Hematopoietic multipotent progenitor cell treated with erythropoietin and hydrocortisone succinate and interleukin-3 and kit ligand, for 17 days (in vitro differentiated cells): ENCODE results near the gene TMIE.

ENCODE experiments used
- DNase-seq: peaks from one replicate; pipeline ENCODE4 v3.0.0-alpha.2; 2015; ENCODE audit warnings: low spot score

The TMIE gene

DNA sequence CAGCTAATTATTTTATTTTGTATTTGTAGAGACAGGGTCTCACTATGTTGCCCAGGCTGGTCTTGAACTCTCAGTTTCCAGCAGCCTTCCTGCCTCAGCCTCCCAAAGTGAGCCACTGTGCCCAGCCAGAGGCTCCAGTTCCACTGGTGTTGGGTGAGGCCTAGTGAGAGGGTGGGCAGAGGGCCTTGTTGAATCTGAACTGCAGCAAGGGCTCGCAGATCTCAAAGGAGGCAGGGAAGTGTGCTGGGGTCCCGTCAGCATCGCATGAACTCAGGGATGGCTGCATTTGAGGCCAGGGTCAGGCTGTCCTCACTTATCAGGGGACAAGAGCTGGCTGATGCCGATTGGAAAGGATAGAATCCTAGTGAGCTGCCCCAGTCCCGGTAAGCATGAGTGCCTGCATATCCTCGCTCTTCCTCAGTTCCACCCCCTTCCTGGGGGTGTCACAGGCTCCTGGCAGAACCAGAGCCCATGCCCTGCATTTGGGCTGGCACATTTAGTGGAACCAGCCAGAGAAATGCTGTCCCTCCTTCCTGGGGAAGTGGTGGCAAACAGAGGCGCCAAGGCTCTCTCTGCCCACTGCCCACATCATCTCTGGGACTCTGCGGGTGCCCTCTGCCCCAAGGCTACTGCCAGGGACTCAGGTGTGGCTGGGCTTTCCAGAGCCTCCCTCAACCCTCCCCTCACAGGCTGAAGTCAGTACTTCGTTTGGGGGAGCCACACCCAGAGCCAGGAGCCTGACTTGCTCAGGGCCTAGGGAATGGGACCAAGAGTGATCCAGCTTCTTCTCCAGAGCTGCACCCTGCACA lies 31.8 kb upstream of the TMIE start:
- no peak for DNase-seq

DNA sequence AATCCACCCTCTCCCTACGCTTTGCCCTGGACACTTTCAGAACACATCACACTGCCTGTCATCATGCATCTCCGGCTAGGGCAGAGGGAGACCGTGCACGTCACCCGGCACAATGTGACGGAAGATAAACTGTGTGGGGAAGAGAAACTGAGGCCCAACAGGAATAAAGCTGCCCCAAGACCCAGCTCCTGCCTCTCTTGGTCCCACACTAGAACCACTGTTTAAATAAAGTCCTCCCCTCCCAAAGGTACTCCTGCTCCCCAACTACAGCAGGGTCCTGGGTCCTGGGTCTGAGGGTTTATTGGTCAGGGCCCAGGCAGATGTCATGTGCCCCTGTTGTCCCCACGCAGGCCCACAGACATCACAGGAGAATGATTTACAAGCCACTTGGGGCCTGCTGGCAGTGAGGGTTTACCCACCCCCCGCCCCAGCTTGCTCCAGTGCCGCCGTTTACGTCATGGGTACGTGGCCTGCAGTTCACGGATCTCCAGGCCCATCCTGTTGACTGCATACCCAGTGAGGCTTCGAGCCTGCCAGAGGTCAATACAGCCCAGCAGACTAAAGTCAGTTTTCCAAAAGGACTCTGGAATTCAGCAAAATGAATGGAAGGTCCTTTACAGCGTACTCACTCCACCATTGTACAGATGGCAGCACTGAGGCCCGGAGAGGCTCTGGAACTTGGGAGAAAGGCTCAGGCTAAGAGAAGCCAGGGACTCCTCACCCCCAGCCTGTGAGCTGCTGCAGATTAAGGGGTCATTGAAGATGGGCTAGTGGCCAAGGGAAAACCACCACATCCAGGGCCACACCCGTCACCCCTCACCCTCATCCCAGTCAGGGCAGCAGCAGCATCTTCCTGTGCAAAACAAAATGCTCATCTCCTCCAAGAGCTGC lies 30.9 kb upstream of the TMIE start:
- no peak for DNase-seq

DNA sequence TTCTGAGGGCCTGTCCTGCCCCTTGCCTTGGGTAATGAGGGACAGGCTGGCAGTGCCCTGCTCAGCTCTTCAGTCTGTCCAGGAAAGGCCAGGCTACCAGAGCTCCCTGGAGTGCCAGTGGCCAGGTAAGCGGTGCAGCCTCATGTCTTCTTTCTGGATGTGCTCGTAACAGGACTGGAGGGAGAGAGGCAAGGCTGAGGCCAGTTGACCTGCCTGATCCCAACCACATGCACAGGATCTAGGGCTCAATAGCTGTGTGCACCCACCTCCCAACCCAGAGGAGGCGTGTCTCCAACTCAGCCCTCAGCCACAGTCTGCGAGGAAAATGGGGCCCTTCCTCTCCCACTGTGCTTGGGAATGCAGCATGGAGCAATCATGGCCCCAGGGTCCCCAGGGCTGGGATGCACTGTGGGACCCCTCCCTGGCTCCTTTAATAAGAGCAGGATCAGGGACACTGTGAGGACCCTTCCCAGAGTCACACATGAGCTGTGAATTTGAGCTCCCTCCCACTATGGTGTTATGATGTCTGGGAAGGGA lies 30.2 kb upstream of the TMIE start:
- no peak for DNase-seq

DNA sequence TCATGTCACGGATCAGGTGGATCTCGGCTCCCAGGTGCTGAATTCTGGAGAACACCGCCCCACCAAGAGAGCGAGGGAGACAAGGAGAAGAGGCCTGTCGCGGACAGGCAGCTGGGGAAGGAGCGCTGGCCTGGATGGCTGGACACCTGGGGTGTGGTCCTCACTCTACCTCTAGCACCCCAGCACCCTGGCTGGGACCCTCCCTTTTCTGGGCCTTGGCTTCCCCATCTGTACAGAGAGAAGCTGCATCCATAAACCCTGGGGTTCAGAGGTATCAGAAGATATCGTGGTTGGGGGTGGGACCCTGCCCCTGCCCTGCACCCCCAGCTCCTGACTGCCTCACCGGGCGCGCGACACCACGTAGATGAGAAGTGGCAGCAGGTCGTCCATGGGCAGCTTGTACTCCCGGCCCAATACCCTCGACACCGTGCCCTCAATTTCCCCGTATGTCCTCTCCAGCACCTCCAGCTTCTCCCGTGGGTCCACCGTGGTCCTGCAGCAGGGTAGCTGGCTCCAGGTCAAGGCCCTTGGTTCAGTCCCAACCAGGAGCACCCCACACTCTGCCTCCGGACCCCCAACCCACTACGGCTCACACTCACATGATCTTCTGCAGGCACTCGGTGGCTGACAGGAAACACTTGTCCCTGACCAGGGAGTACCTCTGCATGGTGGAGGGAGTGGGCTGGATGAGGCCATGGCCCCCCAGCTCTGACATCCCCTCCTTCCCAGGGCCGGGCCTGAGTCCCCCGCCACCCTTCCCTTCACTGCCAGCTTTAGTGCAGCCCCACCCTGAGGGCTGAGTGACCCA lies 29.4 kb upstream of the TMIE start:
- no peak for DNase-seq

DNA sequence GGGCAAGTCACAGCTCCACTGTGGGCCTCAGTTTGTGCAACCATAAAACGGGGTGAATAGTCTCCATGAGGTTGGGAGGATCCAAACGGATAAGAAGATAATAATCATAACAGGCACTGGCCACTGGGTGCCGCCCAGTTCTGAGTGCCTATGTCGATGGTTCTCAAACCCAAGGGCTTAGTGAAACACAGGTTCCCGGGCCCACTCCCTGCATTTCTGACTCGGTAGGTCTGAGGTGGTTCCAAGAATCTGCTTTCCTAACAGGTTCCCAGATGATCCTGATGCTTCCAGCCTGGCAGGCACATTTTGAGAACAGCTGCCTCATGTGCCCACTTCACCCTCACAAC lies 28.9 kb upstream of the TMIE start:
- no peak for DNase-seq

DNA sequence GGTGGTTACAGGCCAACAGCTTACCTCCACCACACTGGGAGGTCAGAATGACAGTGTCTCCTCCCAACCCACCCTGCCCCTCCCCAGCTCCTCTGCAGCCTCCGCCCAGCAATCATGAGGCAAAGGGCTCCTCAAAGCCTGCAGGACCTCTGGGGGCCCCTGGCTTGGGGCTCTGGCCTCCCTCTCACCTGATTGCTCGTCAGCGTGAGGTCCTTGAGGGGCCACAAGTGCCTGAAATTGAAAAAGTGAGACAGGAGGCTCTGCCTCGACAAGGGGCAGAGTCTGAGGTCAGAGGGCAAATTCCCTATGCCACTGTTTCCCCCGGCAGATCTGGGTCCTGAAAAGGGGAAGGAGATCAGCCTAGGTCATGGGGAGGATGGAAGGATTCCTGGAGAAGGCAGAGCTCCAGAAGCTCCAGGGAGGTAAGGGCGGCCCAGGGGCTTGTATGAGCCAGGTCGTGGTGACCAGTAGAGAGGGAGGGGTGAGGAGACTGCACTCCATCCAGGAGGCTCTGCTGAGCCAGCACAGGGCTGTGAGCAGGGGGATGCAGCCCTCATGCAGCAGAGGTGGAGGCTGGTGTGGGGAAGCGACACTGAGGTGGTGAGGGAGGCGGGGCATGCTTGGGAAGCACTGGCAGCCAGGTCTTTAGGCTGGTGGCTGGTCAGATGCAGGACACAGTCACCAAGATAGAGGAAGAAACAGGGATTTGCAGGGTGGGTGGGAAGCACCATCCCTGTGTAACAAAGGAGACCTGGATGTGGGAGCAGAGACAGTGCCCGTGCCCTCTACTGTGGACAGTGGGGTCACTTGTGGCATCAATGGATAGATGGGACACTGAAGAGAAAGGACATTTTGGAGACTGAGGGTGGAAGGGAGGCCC lies 27.8 kb upstream of the TMIE start:
- no peak for DNase-seq

DNA sequence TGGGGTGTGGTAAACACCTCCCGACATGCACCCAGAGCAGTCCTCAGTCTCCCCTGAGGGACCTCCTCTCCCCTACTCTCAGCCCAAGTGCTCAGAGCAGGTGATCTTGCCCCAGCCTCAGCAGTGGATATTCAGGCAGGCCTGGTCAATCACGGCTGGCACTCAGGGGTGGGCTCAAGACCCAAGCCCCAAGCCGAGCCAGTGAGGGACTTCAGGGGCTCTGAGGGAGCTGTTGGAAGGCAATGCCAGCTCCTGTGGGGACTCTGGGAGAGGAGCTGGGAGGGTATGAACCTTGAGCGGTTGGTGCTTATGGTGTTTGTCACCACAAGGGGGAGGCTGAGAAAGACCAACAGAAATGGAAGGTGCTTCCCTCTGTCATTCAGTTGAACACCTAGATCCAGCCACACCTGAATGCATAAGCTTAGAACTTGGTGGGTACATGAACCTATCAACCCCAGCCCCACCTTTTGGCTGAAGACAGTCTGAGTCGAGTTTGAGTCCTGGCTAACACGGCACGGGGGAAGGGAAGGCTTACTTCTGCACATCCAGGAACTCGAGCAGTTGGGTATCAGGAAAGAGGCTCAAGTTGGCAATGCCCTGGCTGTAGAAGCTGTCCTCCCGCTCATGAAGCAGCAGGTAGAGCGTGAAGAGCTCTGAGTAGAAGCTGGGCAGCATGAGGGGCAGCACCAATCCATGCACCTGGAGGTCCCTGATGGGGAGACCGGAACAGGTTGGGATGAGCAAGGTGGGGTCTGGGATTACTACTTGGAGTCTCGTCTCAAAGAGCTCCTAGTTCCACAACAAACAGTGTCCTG lies 27.0 kb upstream of the TMIE start:
- no peak for DNase-seq

DNA sequence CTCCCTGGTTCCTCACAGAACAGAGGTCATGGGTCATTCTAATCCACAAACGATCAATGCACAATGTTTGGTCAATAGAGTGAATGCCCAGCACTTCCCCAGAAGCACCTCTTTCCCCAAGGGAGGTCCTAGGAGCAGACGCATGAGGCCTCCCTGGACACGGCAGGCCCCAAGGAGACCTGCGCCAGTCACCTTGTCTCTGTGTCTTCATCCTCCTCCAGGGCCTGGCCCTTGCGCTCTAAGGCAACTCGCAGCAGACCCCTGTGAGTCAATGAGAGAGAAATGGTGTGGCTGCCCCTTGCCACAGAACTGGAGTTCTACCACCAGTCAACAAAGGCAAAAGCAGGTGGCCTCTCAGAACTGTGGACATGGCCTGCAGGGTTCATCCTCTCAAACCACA lies 25.8 kb upstream of the TMIE start:
- no peak for DNase-seq

DNA sequence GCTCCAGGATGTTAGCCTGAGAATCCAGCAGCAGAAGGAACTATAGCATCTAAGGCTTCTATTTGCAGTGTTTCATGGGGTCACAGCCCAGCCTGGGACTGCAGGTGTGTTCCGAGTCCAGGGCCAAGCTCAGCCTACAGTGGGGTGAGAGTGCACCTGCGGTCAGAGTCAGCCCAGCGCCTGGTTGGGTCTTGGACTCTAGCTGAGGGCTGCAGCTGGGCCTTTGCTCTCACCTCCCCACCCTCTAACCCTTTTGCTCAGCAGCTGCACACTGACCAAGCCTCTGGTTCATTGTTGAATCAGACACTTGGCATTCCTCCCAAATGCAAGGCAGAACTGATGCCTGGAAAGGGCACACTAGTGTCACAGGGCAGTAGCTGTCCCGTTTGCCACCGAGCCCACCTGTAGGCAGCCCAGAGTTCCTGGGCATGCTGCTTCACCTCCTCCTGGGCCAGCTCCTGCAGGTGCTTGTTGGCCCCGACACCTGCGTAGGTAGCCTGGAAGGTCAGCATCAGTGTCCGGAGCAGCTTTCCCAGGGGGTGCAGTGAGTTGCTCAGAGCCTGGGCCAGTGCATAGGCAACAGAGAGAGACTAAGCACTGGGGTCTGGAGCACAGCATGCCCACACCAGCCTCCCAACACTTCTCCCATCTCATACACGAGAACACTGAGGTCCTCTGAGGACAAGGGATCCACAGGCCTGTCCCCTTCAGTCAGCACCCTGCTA lies 25.2 kb upstream of the TMIE start:
- DNase-seq, result no peak

DNA sequence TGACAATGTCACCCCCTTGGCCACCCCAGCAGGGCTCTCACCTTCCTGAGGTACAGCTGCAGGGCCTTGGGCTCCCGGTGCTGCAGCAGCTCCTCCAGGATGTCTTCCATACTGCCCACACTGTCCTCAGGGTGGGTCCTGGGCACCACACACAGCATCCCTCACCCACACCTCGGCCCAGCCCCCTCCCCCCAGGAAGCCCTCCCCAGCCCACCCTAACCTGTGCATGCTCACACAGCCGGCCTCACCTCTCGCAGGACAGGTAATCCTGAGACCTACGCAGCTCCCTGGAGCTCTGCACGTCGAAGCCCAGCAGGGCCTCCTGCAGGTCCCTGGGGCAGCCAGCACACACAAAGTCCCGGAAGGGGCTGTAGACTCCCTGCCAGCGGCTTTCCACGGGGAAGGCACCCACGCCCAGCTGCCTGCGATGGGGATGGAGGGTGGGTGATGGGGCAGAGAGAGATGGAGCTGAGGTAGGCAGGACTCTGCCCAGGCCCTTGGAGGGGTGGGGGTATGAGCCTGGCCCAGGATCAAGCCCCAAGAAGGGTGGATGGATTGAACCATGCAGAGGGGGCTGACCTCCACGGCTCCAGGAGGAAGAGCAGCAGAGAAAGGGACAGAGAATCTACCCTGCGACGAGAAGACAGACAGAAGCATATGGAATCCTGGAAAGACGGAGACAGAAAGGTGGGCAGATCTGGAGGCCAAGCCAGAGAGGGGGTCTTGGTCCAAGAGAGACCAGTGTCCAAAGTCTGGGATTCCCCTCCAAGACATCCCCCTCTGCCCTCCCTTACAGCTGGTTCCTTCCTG lies 24.4 kb upstream of the TMIE start:
- DNase-seq, result no peak

DNA sequence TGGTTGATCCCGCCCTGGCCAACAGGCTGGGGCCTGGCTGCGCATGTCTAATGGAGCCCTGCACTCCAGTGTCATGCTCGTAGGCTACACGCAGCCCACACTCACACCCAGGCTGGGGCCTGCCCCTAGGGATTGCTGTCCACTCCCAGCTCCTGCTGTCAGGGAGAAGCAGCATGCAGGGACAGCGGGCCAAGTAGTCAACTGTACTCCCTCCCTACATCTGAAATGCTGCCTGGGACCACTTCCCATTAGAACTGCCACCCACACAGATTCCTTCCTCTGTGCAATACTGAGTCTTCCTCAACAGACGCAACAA lies 23.8 kb upstream of the TMIE start:
- DNase-seq, result no peak

DNA sequence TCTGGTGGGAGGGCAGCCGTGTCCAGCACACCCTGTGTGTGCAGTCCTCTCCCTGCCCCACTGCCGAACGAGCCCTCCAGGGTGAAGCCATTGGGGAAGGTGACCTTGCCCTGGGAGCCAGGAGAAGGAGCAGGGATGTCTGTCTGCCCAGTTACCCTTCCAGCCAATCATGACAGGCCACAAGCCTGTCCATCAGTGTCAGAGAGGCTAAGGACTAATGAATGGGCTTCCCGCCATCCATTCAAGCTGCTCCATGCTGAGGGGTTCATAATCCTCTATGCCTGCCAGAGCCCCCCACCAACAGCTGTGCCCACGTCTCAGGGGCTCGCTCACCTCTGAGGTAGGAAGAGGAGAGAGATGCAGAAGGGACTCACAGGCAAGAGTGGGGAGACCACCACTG lies 22.9 kb upstream of the TMIE start:
- no peak for DNase-seq

DNA sequence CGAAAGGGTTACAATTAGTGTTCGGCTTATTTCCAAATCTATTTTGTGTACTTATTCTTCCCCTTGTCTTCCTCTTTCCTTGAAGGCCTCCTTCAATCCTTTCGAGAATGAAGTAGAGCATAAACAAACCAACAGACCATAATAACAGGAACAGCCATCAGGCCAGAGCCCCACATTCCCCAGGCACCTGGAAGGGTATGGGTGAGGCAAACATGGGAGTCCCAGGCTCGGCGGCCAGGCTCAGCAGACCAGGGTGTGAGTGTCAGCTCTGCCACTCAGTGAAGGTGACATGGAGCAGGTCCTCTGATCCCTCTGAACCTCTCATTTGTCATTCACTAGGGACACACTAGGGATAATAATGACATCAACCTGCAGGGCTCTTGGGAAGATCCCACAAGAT lies 21.5 kb upstream of the TMIE start:
- no peak for DNase-seq

DNA sequence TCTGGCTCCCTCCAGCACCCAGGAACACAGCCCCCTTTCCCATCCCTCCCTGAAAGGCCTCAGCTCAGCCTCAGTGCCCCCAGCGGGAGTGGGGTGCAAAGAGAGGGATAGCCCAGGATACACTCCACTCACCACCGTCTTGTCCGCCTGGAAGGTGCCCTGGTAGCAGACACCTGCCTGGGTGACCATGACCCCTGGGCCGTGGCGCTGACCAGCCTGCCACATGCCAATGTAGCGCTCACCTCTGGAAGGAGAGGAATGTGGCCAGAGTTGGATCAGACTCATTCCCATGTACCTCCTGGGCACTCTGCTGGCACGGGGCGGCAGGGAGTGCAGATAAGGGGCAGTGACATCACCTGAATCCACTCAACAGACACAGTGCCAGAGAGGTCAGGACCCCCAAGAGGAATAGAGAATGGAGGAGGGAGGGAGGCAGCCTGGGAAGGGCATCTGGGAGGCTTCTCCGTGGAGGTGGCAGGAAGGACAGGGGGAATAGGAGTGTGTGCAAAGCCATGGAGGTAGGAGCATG lies 20.8 kb upstream of the TMIE start:
- DNase-seq, result no peak

DNA sequence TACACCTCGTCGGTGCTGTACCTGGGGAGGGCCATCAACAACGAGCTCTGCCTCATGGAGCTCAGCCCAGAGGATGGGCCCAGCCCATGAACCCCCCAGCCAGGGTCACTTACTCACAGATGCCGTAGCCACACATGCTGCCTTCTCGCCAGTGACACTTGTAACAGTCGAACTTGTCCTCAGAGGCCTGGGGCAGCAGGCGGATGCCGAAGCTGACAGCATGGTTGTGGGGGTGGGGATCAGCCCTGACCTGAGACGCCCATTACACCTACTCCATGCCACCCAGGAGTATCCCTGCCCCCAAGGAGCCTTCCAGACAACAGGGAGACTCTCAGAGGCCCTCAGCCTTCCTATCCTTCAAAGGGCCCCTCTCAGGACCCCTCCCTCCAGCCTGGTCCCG lies 19.8 kb upstream of the TMIE start:
- DNase-seq, result no peak

DNA sequence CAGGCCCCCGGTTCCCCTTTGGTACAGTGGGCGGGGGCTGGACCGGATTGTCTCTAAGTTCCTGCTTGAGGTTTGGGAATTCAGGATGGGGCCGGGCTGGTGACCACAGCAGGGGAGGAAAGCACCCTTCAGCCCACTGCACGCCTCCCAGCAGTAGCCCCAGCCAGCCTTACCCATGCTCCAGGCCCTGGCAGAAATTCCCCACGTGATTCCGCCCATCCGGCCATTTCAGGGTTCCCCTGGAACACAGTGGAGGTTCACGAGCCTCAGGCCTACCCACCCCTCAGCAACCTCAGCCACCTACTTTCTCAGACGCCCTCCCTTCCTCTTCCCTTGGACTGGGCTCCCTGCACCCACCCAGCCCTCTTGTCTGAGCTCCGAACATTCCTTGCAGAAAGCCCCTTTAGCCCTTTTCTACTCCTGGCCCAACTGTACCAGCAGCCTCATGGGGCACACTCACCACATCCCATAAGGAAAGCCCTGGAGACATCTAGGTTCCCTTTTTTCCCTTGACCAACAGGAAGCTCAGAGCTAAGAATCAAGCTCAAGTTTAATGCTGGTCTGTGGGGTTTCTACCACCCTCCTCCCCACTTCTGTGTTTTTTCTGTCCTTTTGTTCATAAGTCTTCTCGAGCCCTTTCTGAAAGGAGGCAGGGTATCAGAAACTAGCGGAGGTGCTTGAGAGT lies 19.2 kb upstream of the TMIE start:
- DNase-seq, result no peak

DNA sequence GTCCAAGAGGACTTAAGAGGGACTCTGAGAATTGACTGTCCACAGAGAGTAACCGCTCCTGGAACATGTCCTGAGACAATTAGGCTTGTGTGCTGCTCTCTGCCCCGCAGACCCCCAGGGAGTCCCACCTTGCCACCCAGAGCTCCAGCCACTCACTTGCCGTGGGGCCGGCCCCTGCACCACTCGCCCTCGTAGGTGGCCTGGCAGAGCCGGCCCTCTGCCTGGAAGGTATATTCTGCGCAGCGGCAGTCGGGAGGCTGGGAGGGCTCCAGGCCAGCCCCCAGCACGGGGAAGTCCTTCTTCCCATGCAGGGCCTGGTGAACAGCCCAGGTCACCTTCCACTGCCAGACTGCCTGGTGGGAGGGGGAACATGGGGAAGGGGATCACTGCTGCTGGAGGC lies 18.2 kb upstream of the TMIE start:
- no peak for DNase-seq

DNA sequence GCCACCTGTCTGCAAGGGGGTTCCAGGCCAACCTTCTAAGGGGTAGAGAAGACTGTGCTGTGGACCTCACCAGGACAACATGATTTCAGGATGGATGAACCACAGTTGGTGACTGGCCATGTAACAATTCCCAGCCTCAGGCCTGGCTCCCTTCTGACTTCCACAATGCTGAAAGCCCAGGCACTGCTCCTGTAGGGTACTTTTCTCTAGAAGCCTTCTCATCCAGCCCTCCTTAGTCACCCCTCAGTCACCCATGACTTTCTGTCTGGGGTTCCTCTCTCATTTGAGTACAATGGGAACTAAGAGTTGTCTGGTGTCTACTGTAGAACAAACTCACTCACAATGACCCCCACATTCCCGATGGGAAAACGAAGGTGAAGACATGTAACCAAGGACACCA lies 16.3 kb upstream of the TMIE start:
- DNase-seq, result no peak
